IMR-90 (cell line): Measurements from ENCODE around the gene SIPA1L3. TPM values are rescaled to one million over a fixed set of nuclear protein-coding genes. Genes with fewer than 3 reads are reported as not detected.

Experiments used
- ATAC-seq: fragments of 200-7000 bp; cut with Tn5 transposase; 2 replicates; pipeline ENCODE4 v1.9.1; 2020; ENCODE audit warnings: low read depth, mild to moderate bottlenecking, moderate library complexity
- BruUV-seq: library from RNA; stranded (reverse); fragments of 400-500 nt; replicated peaks from 2 replicates; lab custom pipeline; 2021; lab: Mats Ljungman, UMichigan
- CTCF ChIA-PET: fragments of 300-600 bp; formaldehyde crosslinking; extraction: SDS; loops from one replicate; lab custom pipeline; 2021; ENCODE audit warnings: antibody characterized with exemption; lab: Yijun Ruan, JAX
- POLR2A ChIA-PET: fragments of 300-600 bp; sonication (Branson Sonifier 250); formaldehyde crosslinking; loops from one replicate; lab custom pipeline; 2022; ENCODE audit warnings: antibody characterized with exemption; ENCODE audit not compliant: unreplicated experiment; lab: Charles Lee
- DNase-seq: peaks from one replicate; pipeline ENCODE4 v3.0.0; 2013
- H2AFZ ChIP-seq: replicated peaks from 2 replicates; pipeline ENCODE3; 2013; ENCODE audit warnings: low read length, mild to moderate bottlenecking; ENCODE audit not compliant: poor library complexity
- H2AK5ac ChIP-seq: 2 replicates; pipeline ENCODE4 v1.6.1; 2013; ENCODE audit warnings: low read depth, low read length, inconsistent platforms
- H2AK9ac ChIP-seq: replicated peaks from 2 replicates; pipeline ENCODE3; 2013; ENCODE audit warnings: mild to moderate bottlenecking, low read depth, low read length, moderate library complexity; ENCODE audit not compliant: poor library complexity
- H2BK120ac ChIP-seq: 2 replicates; pipeline ENCODE4 v1.6.1; 2013; ENCODE audit warnings: low read depth, low read length, inconsistent platforms
- H2BK15ac ChIP-seq: 3 replicates; pipeline ENCODE4 v1.6.1; 2013; ENCODE audit warnings: low read depth, low read length, inconsistent platforms
- H2BK20ac ChIP-seq: 2 replicates; pipeline ENCODE4 v1.6.1; 2013; ENCODE audit warnings: low read depth, mild to moderate bottlenecking, inconsistent platforms, low read length, moderate library complexity
- H2BK5ac ChIP-seq: 2 replicates; pipeline ENCODE4 v1.6.1; 2013; ENCODE audit warnings: mild to moderate bottlenecking, low read depth, low read length, inconsistent platforms; ENCODE audit not compliant: poor library complexity, severe bottlenecking
- H3K14ac ChIP-seq: replicated peaks from 2 replicates; pipeline ENCODE4 v1.6.1; 2013; ENCODE audit warnings: low read depth, low read length, inconsistent platforms
- H3K18ac ChIP-seq: 2 replicates; pipeline ENCODE4 v1.6.1; 2013; ENCODE audit warnings: low read depth, low read length, control low read depth
- H3K23ac ChIP-seq: 2 replicates; pipeline ENCODE4 v1.6.1; 2013; ENCODE audit warnings: low read depth, low read length, inconsistent platforms
- H3K27ac ChIP-seq: 2 replicates; pipeline ENCODE4 v1.5.1; 2013; ENCODE audit warnings: mild to moderate bottlenecking, control low read depth, low read length; ENCODE audit not compliant: insufficient read depth
- H3K27me3 ChIP-seq: 2 replicates; pipeline ENCODE4 v1.6.1; 2013; ENCODE audit warnings: low read length; ENCODE audit not compliant: control insufficient read depth, insufficient read depth
- H3K36me3 ChIP-seq: 2 replicates; pipeline ENCODE4 v1.6.1; 2013; ENCODE audit warnings: low read length, mixed read lengths; ENCODE audit not compliant: control insufficient read depth, insufficient read depth
- H3K4ac ChIP-seq: 2 replicates; pipeline ENCODE4 v1.6.1; 2013; ENCODE audit warnings: low read depth, low read length, inconsistent platforms
- H3K4me1 ChIP-seq: 2 replicates; pipeline ENCODE4 v1.6.1; 2013; ENCODE audit warnings: low read length, mixed read lengths; ENCODE audit not compliant: control insufficient read depth, insufficient read depth
- H3K4me2 ChIP-seq: 2 replicates; pipeline ENCODE4 v1.6.1; 2013; ENCODE audit warnings: low read depth, mild to moderate bottlenecking, control low read depth, low read length, moderate library complexity
- H3K4me3 ChIP-seq: 2 replicates; pipeline ENCODE4 v1.5.1; 2013; ENCODE audit warnings: low read depth, mild to moderate bottlenecking, control low read depth, low read length, moderate library complexity; ENCODE audit not compliant: insufficient read depth
- H3K56ac ChIP-seq: 2 replicates; pipeline ENCODE4 v1.6.1; 2013; ENCODE audit warnings: low read length, inconsistent platforms; ENCODE audit not compliant: insufficient read depth; ENCODE audit errors: extremely low read depth
- H3K79me1 ChIP-seq, 2 experiments: 2 replicates each; pipeline ENCODE4 v1.6.1; 2013; ENCODE audit warnings: low read length in 2 of 2, inconsistent platforms in 1 of 2, low read depth in 1 of 2
- H3K9ac ChIP-seq: 2 replicates; pipeline ENCODE4 v1.6.1; 2013; ENCODE audit warnings: low read depth, low read length, control low read depth
- H3K9me1 ChIP-seq: 2 replicates; pipeline ENCODE4 v1.6.1; 2013; ENCODE audit warnings: low read length, inconsistent platforms; ENCODE audit not compliant: insufficient read depth
- H3K9me3 ChIP-seq: 2 replicates; pipeline ENCODE4 v1.6.1; 2013; ENCODE audit warnings: low read length; ENCODE audit not compliant: control insufficient read depth, insufficient read depth
- H4K20me1 ChIP-seq: 2 replicates; pipeline ENCODE4 v1.6.1; 2013; ENCODE audit warnings: low read length, inconsistent platforms; ENCODE audit not compliant: insufficient read depth
- H4K5ac ChIP-seq: 2 replicates; pipeline ENCODE4 v1.6.1; 2013; ENCODE audit warnings: mild to moderate bottlenecking, low read depth, low read length, control low read depth
- H4K8ac ChIP-seq, 2 experiments: 2 replicates each; pipeline ENCODE4 v1.6.1; 2013; ENCODE audit warnings: low read depth in 2 of 2, low read length in 2 of 2, control low read depth in 1 of 2, inconsistent platforms in 1 of 2
- H4K91ac ChIP-seq: 2 replicates; pipeline ENCODE4 v1.6.1; 2013; ENCODE audit warnings: low read depth, low read length, inconsistent platforms; ENCODE audit not compliant: insufficient read depth
- BHLHE40 ChIP-seq: fragments of 150-350 bp; IDR thresholded peaks from 2 replicates; pipeline ENCODE4 v1.6.1; 2016; ENCODE audit warnings: mild to moderate bottlenecking, low read depth, low read length
- CHD1 ChIP-seq: IDR thresholded peaks from 2 replicates; pipeline ENCODE4 v1.6.1; 2012; ENCODE audit warnings: low read depth, low read length, improper control_type of control experiment
- FOS ChIP-seq: fragments of 150-350 bp; IDR thresholded peaks from 2 replicates; pipeline ENCODE4 v1.6.1; 2016; ENCODE audit warnings: low read depth, low read length
- NFE2L2 ChIP-seq: fragments of 150-350 bp; IDR thresholded peaks from 2 replicates; pipeline ENCODE4 v1.6.1; 2016; ENCODE audit warnings: low read depth, mild to moderate bottlenecking, low read length
- POLR2A ChIP-seq: IDR thresholded peaks from 2 replicates; pipeline ENCODE4 v1.6.1; 2012; ENCODE audit warnings: mild to moderate bottlenecking, low read depth, low read length
- USF2 ChIP-seq: fragments of 150-350 bp; IDR thresholded peaks from 2 replicates; pipeline ENCODE4 v1.6.1; 2017; ENCODE audit warnings: mild to moderate bottlenecking, antibody characterized with exemption, low read length, low read depth
- WGBS, 2 experiments: methylation state at CpG; one replicate each; pipeline versions ENCODE4 v1.1.5 to v1.1.7; 2013; ENCODE audit warnings: missing lambda C conversion rate in 2 of 2; ENCODE audit not compliant: insufficient read length in 1 of 2; ENCODE audit errors: extremely low coverage in 2 of 2; 5-methylcytosine and 5-hydroxymethylcytosine counted together
- dilution Hi-C: fragments of 300-500 bp; cut with HindIII; formaldehyde crosslinking; loops from one replicate; pipeline ENCODE4 v1.14.3; 2018; ENCODE audit warnings: low sequenced_read_pairs; ENCODE audit not compliant: unreplicated experiment
- in situ Hi-C: fragments of 300-500 bp; cut with MboI; formaldehyde crosslinking; loops from 3 replicates; pipeline ENCODE4 v1.14.3; 2019; ENCODE audit warnings: low sequenced_read_pairs, inconsistent platforms, mixed read lengths
- intact Hi-C: fragments of 100-400 bp; cut with micrococcal nuclease; formaldehyde crosslinking; loops from 2 replicates; pipeline ENCODE4 v1.10.0; 2022
- polyA plus RNA-seq, 3 experiments: library from polyadenylated mRNA; depleted of rRNA; stranded (reverse); fragments of >200 nt; gene quantifications; 2 replicates each; pipeline ENCODE4 v1.2.3, GENCODE V29; 2012; ENCODE audit warnings: low replicate concordance in 1 of 3
- total RNA-seq: library from RNA; depleted of rRNA; stranded (reverse); fragments of >200 nt; gene quantifications from 2 replicates; pipeline ENCODE4 v1.2.3, GENCODE V29; 2012
- TF ChIP-seq, protein P1 (sequence below): conservative IDR thresholded peaks from 2 replicates; pipeline ENCODE4 v1.5.1; 2012; ENCODE audit warnings: mild to moderate bottlenecking, low read depth, low read length, improper control_type of control experiment

The SIPA1L3 gene
- total and polyA plus RNA-seq, 2 of the 4 experiments (the other 2 are of a cell fraction): 4.1 to 9.4 TPM

GRCh38 chr19:37977391-37977790, 70.4 kb downstream of the SIPA1L3 start:
- Histone ChIP-seq H3K36me3 (no peaks in the 10 kb centered on the region), H2BK5ac (peak overlapping the region; percentile 99), H3K14ac (peak overlapping the region; percentile 98), H4K91ac (peak overlapping the region; percentile 98), H2AK5ac (peak overlapping the region; percentile 100), H3K4me1 (peaks cover 26% of the 10 kb centered on the region), H3K23ac (peak overlapping the region; percentile 92), H3K18ac (peak overlapping the region; percentile 97), H3K56ac (peak overlapping the region; percentile 78), H3K27ac (peak overlapping the region; percentile 89), H3K9ac (peak overlapping the region; percentile 42; the same call in 1 of the 2 replicates), H3K9me3 (no peaks in the 10 kb centered on the region), H3K4me2 (peak overlapping the region; percentile 18; the same call in 1 of the 2 replicates), H2BK20ac (peak overlapping the region; percentile 99), H3K27me3 (no peaks in the 10 kb centered on the region), H2AFZ (peak overlapping the region; percentile 61), H4K8ac (peak overlapping the region; percentile 90 to 96), H2BK15ac (peak overlapping the region; percentile 98; the same call in 2 of the 3 replicates), H4K5ac (peak overlapping the region; percentile 97), H2BK120ac (peak overlapping the region; percentile 98), H3K4me3 (no peak overlapping the region), H2AK9ac (peak overlapping the region; percentile 96), H3K9me1 (peaks cover 36% of the 10 kb centered on the region), H4K20me1 (no peaks in the 10 kb centered on the region), H3K79me1 (peaks cover 39 to 90% of the 10 kb centered on the region in 2 experiments), H3K4ac (peak overlapping the region; percentile 100)
- in situ Hi-C loops: no loop called here
- no TSS peak for BruUV-seq
- ChIA-PET CTCF (interaction anchor here (0.8 kb wide), 1 partner anchor 70 kb away, joined by 3 read pairs; the partner anchor contains the start of gene SIPA1L3), POLR2A (no interaction called here)
- ATAC-seq (no peak), DNase-seq (no peak)
- dilution Hi-C loops: no loop called here
- 93% methylated on average over 4 of the region's 5 CpGs; no CpG with 5 or more reads in 1 of the 2 experiments for WGBS, 2 experiments
- intact Hi-C loops: no loop called here
- TF ChIP-seq, protein P1, sequence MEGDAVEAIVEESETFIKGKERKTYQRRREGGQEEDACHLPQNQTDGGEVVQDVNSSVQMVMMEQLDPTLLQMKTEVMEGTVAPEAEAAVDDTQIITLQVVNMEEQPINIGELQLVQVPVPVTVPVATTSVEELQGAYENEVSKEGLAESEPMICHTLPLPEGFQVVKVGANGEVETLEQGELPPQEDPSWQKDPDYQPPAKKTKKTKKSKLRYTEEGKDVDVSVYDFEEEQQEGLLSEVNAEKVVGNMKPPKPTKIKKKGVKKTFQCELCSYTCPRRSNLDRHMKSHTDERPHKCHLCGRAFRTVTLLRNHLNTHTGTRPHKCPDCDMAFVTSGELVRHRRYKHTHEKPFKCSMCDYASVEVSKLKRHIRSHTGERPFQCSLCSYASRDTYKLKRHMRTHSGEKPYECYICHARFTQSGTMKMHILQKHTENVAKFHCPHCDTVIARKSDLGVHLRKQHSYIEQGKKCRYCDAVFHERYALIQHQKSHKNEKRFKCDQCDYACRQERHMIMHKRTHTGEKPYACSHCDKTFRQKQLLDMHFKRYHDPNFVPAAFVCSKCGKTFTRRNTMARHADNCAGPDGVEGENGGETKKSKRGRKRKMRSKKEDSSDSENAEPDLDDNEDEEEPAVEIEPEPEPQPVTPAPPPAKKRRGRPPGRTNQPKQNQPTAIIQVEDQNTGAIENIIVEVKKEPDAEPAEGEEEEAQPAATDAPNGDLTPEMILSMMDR: no peak
- TF ChIP-seq NFE2L2 (no peak), CHD1 (no peak), FOS (no peak), USF2 (peak; percentile 19; the same call in 1 of the 2 replicates), BHLHE40 (no peak), POLR2A (no peak)
